Urothelium cell line (cell line): ENCODE data around the gene SLC35G6.

Experiments used
- DNase-seq: peaks from one replicate; pipeline ENCODE4 v3.0.0; 2011; ENCODE audit warnings: low spot score, mixed read lengths
- FAIRE-seq: peaks from 2 replicates; lab custom pipeline; 2011; peaks lifted over from hg19 to GRCh38; lab: Jason Lieb, UNC

SLC35G6 gene

GRCh38 chr17:7499161-7499560, 17.9 kb downstream of the SLC35G6 start:
- DNase-seq: no peak
- no peak for FAIRE-seq

- no peak for DNase-seq
- no peak for FAIRE-seq
Measured at GRCh38 chr17:7501729-7502128, 20.5 kb downstream of the SLC35G6 start.

DNA sequence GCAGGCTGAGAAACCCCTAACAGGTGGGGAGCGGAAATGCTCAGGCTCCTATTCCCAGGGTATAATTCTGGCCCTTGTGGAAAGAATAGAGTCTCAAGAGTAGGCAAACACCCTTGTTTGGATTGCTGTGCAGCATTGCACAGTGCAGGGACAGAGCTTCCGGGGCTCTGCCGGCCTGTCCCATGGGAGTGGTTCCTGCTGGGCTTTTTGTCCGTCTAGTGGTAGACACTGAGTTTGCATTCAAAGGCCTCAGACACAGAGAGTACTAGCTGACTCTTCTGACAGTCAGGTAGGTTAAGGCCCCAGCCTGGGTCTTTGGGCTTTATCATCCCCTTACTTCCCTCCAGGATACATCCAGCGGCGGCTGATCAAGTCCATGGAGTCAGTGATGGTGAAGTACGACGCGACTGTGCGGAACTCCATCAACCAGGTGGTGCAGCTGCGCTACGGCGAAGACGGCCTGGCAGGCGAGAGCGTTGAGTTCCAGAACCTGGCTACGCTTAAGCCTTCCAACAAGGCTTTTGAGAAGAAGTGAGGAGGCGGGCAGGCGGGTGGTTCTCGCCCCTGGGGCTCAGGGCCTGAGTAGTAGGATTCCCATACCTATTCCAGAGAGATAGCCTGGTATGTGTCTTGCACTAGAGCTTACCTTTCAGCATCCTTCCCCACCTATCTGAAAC, 21.1 kb downstream of the SLC35G6 start:
- no peak for FAIRE-seq
- no peak for DNase-seq

DNA sequence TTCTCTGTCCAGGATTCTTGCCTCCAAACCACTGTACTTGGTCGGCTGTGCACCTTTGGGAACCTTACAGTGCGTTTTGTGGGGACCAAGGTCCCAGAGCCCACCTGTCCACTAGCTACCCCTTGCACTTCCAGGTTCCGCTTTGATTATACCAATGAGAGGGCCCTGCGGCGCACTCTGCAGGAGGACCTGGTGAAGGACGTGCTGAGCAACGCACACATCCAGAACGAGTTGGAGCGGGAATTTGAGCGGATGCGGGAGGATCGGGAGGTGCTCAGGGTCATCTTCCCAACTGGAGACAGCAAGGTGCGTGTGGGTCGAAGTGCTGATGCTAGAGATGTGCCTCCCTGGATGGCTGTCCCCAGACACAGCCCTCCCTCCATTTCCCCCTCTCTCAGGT, 21.7 kb downstream of the SLC35G6 start:
- no peak for FAIRE-seq
- no peak for DNase-seq

GRCh38 chr17:7503521-7503920, 22.3 kb downstream of the SLC35G6 start:
- FAIRE-seq (no peak), DNase-seq (no peak)

DNA sequence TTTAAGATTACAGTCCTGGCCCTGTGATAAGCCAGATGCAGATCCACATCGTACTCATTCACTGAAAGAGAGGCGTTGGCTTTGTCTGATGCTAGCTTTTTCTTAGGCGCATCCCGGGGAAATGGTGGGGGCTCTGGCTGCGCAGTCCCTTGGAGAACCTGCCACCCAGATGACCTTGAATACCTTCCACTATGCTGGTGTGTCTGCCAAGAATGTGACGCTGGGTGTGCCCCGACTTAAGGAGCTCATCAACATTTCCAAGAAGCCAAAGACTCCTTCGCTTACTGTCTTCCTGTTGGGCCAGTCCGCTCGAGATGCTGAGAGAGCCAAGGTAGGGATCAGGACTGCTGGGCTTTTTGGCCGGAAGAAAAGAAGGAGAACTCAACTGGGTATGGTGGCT, 26.9 kb downstream of the SLC35G6 start:
- FAIRE-seq: no peak
- DNase-seq: no peak

DNA sequence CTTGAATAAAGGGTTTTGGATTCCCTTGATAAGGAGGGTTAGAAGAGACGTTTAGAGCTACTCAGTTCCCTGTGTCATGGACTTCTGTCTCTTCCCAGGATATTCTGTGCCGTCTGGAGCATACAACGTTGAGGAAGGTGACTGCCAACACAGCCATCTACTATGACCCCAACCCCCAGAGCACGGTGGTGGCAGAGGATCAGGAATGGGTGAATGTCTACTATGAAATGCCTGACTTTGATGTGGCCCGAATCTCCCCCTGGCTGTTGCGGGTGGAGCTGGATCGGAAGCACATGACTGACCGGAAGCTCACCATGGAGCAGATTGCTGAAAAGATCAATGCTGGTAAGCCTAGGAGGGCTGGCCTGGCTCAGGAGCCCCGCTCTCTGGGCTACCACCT, 27.6 kb downstream of the SLC35G6 start:
- no peak for FAIRE-seq
- no peak for DNase-seq

- DNase-seq (no peak), FAIRE-seq (no peak)
Measured at GRCh38 chr17:7509937-7510336, 28.7 kb downstream of the SLC35G6 start.

DNA sequence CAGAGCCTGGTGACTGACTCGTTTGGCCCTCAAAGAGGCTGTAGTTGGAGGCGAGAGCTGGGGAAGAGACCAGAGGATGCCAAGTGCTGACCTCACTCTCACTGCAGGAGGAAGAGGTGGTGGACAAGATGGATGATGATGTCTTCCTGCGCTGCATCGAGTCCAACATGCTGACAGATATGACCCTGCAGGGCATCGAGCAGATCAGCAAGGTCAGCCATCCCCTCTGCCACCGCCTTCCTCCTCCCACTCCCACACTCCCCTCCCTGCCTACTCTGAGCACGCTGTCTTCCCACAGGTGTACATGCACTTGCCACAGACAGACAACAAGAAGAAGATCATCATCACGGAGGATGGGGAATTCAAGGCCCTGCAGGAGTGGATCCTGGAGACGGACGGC, 29.9 kb downstream of the SLC35G6 start:
- peak; percentile 5 for FAIRE-seq

GRCh38 chr17:7512105-7512504, 30.9 kb downstream of the SLC35G6 start:
- FAIRE-seq (no peak), DNase-seq (no peak)

More for the DNA sequence above, 29.9 kb downstream of the SLC35G6 start:
- no peak for DNase-seq

GRCh38 chr17:7512824-7513540, 31.7 kb downstream of the SLC35G6 start:
- DNase-seq (no peak), FAIRE-seq (no peak)

DNA sequence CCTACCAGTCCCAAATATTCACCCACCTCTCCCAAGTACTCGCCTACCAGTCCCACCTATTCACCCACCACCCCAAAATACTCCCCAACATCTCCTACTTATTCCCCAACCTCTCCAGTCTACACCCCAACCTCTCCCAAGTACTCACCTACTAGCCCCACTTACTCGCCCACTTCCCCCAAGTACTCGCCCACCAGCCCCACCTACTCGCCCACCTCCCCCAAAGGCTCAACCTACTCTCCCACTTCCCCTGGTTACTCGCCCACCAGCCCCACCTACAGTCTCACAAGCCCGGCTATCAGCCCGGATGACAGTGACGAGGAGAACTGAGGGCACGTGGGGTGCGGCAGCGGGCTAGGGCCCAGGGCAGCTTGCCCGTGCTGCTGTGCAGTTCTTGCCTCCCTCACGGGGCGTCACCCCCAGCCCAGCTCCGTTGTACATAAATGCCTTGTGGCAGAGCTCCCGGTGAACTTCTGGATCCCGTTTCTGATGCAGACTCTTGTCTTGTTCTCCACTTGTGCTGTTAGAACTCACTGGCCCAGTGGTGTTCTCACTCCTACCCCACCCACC, 32.7 kb downstream of the SLC35G6 start:
- FAIRE-seq (no peak), DNase-seq (no peak)

- FAIRE-seq (no peak), DNase-seq (no peak)
Measured at GRCh38 chr17:7515911-7516610, 34.8 kb downstream of the SLC35G6 start.

DNA sequence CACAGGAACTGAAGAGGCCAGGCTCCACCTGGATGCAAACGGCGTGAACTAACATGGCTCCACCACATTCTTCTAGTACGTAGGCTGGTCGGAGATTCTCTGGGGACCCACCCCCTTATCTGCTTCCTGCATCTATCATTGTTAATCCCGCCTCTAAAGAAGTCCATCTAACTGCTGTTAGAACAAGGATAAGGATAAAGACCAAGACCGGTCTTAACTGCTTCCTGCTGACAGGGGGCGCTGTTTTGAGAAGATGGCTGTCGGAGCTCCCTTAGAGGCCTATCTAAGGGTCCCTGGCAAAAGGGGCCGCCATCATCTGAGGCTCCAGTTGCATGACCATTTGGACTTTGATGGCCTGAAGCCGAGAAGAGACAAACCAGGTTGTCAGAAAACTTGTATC, 41.8 kb downstream of the SLC35G6 start:
- no peak for FAIRE-seq
- DNase-seq: no peak

- DNase-seq (no peak), FAIRE-seq (no peak)
Measured at GRCh38 chr17:7528842-7529241, 47.6 kb downstream of the SLC35G6 start.

GRCh38 chr17:7530023-7530900, 49.0 kb downstream of the SLC35G6 start:
- DNase-seq: no peak
- FAIRE-seq: no peak
